ENCODE measurements around the gene APLP2. TPM values are rescaled to one million over a fixed set of nuclear protein-coding genes. Genes with fewer than 3 reads are reported as not detected.

The APLP2 gene
- total RNA-seq, 1 experiment from 2014 or later = 345 TPM

DNA sequence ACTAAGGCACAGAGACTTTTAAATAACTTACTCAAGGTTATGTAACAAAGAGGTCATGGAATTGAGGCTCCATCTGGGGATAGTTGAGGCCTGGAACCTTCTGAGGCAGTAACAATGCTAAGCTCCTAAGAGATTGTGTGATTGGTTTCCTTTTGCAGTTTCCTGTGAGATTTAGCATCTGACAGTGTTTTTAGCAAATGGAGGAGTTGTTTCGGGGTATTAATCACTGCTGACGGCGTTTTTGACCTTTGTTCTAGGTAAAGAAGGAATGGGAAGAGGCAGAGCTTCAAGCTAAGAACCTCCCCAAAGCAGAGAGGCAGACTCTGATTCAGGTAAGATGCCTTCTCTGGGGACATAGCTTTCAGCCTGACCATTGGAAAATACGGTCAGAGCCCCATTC is 57.8 kb downstream of the APLP2 start:
- Mint-ChIP-seq H3K4me1 (peaks cover 6% of the 10 kb centered on the region), H3K9me3 (peaks cover 2% of the 10 kb centered on the region), H3K4me3 (no peak overlapping the region), H3K36me3 (peaks cover 88% of the 10 kb centered on the region), H3K27ac (no peak overlapping the region), H3K27me3 (ENCODE audit: low read depth) (no peaks in the 10 kb centered on the region)
- CTCF ChIA-PET = interaction anchor here (0.6 kb wide), 1 partner anchor 180 kb away, joined by 5 read pairs; no protein-coding TSS in a partner anchor
- DNase-seq (ENCODE audit: low spot score) (no peak), ATAC-seq (no peak)
- TF ChIP-seq ZNF423 (CRISPR knock-in tag; IDR thresholded peaks at IDR 0.05) (no peak), MYBL2 (CRISPR knock-in tag; IDR thresholded peaks at IDR 0.05) (no peak), OVOL2 (CRISPR knock-in tag; IDR thresholded peaks at IDR 0.05; ENCODE audit: borderline replicate concordance) (no peak), NFYB (CRISPR knock-in tag; conservative IDR thresholded peaks at IDR 0.05; ENCODE audit: low read depth) (no peak), CBFB (CRISPR knock-in tag; IDR thresholded peaks at IDR 0.05; ENCODE audit: low read depth) (no peak), NR1H2 (CRISPR knock-in tag; IDR thresholded peaks at IDR 0.05) (no peak), ZBTB43 (CRISPR knock-in tag; IDR thresholded peaks at IDR 0.05) (no peak), ZNF671 (CRISPR knock-in tag; IDR thresholded peaks at IDR 0.05) (no peak), NR3C1 (CRISPR knock-in tag; conservative IDR thresholded peaks at IDR 0.05; ENCODE audit: low read depth) (no peak), IRF2 (CRISPR knock-in tag; IDR thresholded peaks at IDR 0.05; ENCODE audit: borderline replicate concordance, low read depth) (no peak)
- TF ChIP-seq, protein P1, sequence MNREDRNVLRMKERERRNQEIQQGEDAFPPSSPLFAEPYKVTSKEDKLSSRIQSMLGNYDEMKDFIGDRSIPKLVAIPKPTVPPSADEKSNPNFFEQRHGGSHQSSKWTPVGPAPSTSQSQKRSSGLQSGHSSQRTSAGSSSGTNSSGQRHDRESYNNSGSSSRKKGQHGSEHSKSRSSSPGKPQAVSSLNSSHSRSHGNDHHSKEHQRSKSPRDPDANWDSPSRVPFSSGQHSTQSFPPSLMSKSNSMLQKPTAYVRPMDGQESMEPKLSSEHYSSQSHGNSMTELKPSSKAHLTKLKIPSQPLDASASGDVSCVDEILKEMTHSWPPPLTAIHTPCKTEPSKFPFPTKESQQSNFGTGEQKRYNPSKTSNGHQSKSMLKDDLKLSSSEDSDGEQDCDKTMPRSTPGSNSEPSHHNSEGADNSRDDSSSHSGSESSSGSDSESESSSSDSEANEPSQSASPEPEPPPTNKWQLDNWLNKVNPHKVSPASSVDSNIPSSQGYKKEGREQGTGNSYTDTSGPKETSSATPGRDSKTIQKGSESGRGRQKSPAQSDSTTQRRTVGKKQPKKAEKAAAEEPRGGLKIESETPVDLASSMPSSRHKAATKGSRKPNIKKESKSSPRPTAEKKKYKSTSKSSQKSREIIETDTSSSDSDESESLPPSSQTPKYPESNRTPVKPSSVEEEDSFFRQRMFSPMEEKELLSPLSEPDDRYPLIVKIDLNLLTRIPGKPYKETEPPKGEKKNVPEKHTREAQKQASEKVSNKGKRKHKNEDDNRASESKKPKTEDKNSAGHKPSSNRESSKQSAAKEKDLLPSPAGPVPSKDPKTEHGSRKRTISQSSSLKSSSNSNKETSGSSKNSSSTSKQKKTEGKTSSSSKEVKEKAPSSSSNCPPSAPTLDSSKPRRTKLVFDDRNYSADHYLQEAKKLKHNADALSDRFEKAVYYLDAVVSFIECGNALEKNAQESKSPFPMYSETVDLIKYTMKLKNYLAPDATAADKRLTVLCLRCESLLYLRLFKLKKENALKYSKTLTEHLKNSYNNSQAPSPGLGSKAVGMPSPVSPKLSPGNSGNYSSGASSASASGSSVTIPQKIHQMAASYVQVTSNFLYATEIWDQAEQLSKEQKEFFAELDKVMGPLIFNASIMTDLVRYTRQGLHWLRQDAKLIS (CRISPR knock-in tag; IDR thresholded peaks at IDR 0.05; ENCODE audit: borderline replicate concordance) = no peak
- POLR2A ChIA-PET = interaction anchor here (0.6 to 1.0 kb wide), 2 partner anchors 18 to 1354 kb away, joined by 4 to 5 read pairs; no protein-coding TSS in a partner anchor

DNA sequence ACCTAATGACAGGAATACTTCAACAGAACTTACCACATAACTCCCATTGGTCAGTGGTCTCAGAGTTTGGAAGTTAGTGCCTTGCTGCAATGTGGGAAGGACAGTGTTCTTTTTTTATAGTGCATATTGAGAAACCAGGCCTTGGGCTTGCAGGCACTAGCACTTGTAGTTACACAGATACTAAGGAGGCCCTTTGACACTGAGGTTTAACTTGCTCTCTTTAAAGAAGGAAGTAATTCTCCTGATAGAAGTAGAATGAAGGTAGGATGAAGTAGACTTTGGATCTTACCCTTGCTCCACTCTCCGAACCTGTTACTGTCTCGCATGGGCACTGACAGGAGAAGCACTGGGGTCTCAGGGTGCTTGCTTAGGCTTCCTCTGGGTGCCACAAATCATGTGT is 58.9 kb downstream of the APLP2 start:
- Mint-ChIP-seq H3K27ac (no peak overlapping the region), H3K4me1 (no peaks in the 10 kb centered on the region), H3K27me3 (ENCODE audit: low read depth) (no peaks in the 10 kb centered on the region), H3K36me3 (peaks cover 88% of the 10 kb centered on the region), H3K4me3 (no peak overlapping the region), H3K9me3 (peaks cover 10% of the 10 kb centered on the region)
- POLR2A ChIA-PET = no interaction called here
- ATAC-seq = no peak
- DNase-seq (ENCODE audit: low spot score) = no peak
- CTCF ChIA-PET = no interaction called here
- TF ChIP-seq ZBTB43 (CRISPR knock-in tag; IDR thresholded peaks at IDR 0.05) = no peak
- no peak for TF ChIP-seq TEAD4 (CRISPR knock-in tag; IDR thresholded peaks at IDR 0.05)
- no peak for TF ChIP-seq MLX (CRISPR knock-in tag; IDR thresholded peaks at IDR 0.05)
- no peak for TF ChIP-seq ATF3 (CRISPR knock-in tag; conservative IDR thresholded peaks at IDR 0.05)
- TF ChIP-seq USF2 (CRISPR knock-in tag; IDR thresholded peaks at IDR 0.05) = no peak
- no peak for TF ChIP-seq AR (CRISPR knock-in tag; IDR thresholded peaks at IDR 0.05)
- TF ChIP-seq TP53 (CRISPR knock-in tag; IDR thresholded peaks at IDR 0.05) = no peak
- TF ChIP-seq RORB (CRISPR knock-in tag; IDR thresholded peaks at IDR 0.05) = no peak

Data from WTC11 (cell line).